T-helper 17 cell (primary cell): ENCODE results near the gene LINGO4. TPM values are rescaled to one million over a fixed set of nuclear protein-coding genes. Genes with fewer than 3 reads are reported as not detected.

Experiments used
- ATAC-seq: fragments of 150-1000 bp; cut with Tn5 transposase; 2 replicates; pipeline ENCODE4 v1.10.0; 2021; ENCODE audit warnings: mild to moderate bottlenecking, moderate library complexity
- DNase-seq, 3 donors: peaks; one replicate each; pipeline versions ENCODE4 v3.0.0 to v3.0.0-alpha.2; 2020 to 2021
- H3K9me3 ChIP-seq: one replicate; pipeline ENCODE4 v1.7.0; 2013; ENCODE audit warnings: low read length, mild to moderate bottlenecking; ENCODE audit not compliant: control insufficient read depth, poor library complexity, severe bottlenecking
- H3K27ac Mint-ChIP-seq: one replicate; pipeline ENCODE4 v1.8.0; 2022; ENCODE audit warnings: mild to moderate bottlenecking, moderate library complexity, mixed read lengths
- H3K27me3 Mint-ChIP-seq: one replicate; pipeline ENCODE4 v1.8.0; 2022; ENCODE audit warnings: mixed read lengths
- H3K36me3 Mint-ChIP-seq: one replicate; pipeline ENCODE4 v1.8.0; 2022; ENCODE audit warnings: low read depth, mixed read lengths
- H3K4me1 Mint-ChIP-seq: one replicate; pipeline ENCODE4 v1.8.0; 2022; ENCODE audit warnings: mild to moderate bottlenecking, mixed read lengths
- H3K4me3 Mint-ChIP-seq: one replicate; pipeline ENCODE4 v1.8.0; 2022; ENCODE audit warnings: mild to moderate bottlenecking, moderate library complexity, mixed read lengths
- total RNA-seq, 4 donors: library from RNA in 2 of 4; stranded (reverse) in 2 of 4; gene quantifications; one replicate each; pipeline ENCODE4 v1.2.3 and lab custom pipeline; 2022 to 2026

Gene LINGO4, protein sequence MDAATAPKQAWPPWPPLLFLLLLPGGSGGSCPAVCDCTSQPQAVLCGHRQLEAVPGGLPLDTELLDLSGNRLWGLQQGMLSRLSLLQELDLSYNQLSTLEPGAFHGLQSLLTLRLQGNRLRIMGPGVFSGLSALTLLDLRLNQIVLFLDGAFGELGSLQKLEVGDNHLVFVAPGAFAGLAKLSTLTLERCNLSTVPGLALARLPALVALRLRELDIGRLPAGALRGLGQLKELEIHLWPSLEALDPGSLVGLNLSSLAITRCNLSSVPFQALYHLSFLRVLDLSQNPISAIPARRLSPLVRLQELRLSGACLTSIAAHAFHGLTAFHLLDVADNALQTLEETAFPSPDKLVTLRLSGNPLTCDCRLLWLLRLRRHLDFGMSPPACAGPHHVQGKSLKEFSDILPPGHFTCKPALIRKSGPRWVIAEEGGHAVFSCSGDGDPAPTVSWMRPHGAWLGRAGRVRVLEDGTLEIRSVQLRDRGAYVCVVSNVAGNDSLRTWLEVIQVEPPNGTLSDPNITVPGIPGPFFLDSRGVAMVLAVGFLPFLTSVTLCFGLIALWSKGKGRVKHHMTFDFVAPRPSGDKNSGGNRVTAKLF
- total RNA-seq (1 to 10 TPM in 1 of 2 donors, under 1 TPM in 1; 0.77 to 1.6 TPM), total RNA-seq (lab: John Stamatoyannopoulos, UW) (0.46 to 1.2 reads per million in 2 donors)

GRCh38 chr1:151805066-151805820 is at the start of gene LINGO4:
Gene LINGO4 (minus strand): TSS chr1:151805419. CDS start chr1:151802704, 2,715 bp downstream.
- H3K4me1 Mint-ChIP-seq: peaks cover 41% of the 10 kb centered on the region
- no peak within 1 kb of the TSS for H3K4me3 Mint-ChIP-seq
- no peak for ATAC-seq

GRCh38 chr1:151854658-151855057 is 49.4 kb upstream of the LINGO4 start:
- Mint-ChIP-seq H3K27ac (no peak overlapping the region), H3K36me3 (peaks cover 4% of the 10 kb centered on the region), H3K27me3 (no peaks in the 10 kb centered on the region), H3K4me1 (peaks cover 11% of the 10 kb centered on the region), H3K4me3 (no peak overlapping the region)
- DNase-seq (no peak), ATAC-seq (no peak)
- H3K9me3 ChIP-seq: no peaks in the 10 kb centered on the region

More at GRCh38 chr1:151805066-151805820, at the start of gene LINGO4:
- H3K9me3 ChIP-seq: no peaks in the 10 kb centered on the region
- H3K27me3 Mint-ChIP-seq: no peaks in the 10 kb centered on the region
- no peak for DNase-seq
- peaks cover 7% of the 10 kb centered on the region for H3K36me3 Mint-ChIP-seq
- peak within 1 kb of the TSS; percentile 72 for H3K27ac Mint-ChIP-seq

GRCh38 chr1:151853411-151853943 is 48.3 kb upstream of the LINGO4 start, which contains the start of gene THEM5:
Gene THEM5 (minus strand): TSS chr1:151853712. CDS start chr1:151853565, 147 bp downstream.
- no peaks in the 10 kb centered on the region for H3K9me3 ChIP-seq
- ATAC-seq (no peak), DNase-seq (no peak)
- no peaks in the 10 kb centered on the region for H3K27me3 Mint-ChIP-seq
- H3K4me3 Mint-ChIP-seq: no peak within 1 kb of the TSS
- peaks cover 16% of the 10 kb centered on the region for H3K4me1 Mint-ChIP-seq
- peaks cover 4% of the 10 kb centered on the region for H3K36me3 Mint-ChIP-seq
- H3K27ac Mint-ChIP-seq: peak within 1 kb of the TSS; percentile 27

DNA sequence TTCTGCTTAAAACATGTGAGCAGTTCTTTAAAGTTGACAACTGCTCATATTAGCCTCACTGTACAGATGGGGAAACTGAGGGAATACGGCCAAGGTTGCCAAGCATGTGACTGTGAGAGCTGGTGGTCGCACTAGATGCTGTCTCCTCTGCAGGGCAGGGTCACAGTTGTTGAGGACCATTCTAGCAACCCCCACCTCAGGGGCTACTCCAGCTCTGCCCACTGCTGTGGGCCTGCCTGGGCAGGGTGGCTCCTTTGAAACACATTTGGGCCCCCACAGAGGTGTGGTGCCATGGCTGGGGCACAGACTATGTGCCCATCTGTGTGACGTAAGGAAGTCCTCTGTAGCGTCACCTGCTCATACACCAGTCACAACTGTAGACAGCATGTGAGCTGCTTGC is 47.5 kb upstream of the LINGO4 start:
- no peak for DNase-seq
- Mint-ChIP-seq H3K36me3 (peaks cover 4% of the 10 kb centered on the region), H3K4me3 (no peak overlapping the region), H3K4me1 (peaks cover 14% of the 10 kb centered on the region), H3K27me3 (no peaks in the 10 kb centered on the region), H3K27ac (no peak overlapping the region)
- ATAC-seq: no peak
- H3K9me3 ChIP-seq: no peaks in the 10 kb centered on the region

DNA sequence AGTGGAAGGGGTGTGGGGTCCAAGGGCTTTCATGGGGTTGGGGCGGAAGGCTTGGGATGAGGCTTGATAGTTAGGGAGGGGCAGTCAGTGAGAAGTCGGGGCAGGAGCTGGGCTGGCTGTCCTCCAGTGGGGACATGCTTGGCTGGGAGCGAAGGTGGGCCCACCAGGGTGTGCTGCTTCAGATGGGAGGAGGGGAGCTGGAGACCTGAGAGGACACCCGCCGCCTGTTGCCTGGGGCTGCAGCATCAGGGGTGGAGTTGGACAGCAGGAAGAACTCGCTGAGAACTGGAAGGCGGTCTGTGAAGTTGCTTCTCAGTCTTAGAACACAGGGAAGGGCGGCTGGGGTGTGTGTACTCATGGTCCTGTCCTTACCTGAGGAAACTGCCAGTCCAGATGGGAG is 46.7 kb upstream of the LINGO4 start:
- peak overlapping the region; percentile 83 for H3K27ac Mint-ChIP-seq
- peaks cover 11% of the 10 kb centered on the region for H3K4me1 Mint-ChIP-seq
- no peak overlapping the region for H3K4me3 Mint-ChIP-seq
- DNase-seq (no peak), ATAC-seq (no peak)
- no peaks in the 10 kb centered on the region for H3K9me3 ChIP-seq
- H3K36me3 Mint-ChIP-seq: peaks cover 4% of the 10 kb centered on the region
- no peaks in the 10 kb centered on the region for H3K27me3 Mint-ChIP-seq

- H3K4me3 Mint-ChIP-seq: no peak overlapping the region
- peaks cover 25% of the 10 kb centered on the region for H3K4me1 Mint-ChIP-seq
- H3K27ac Mint-ChIP-seq: peak overlapping the region; percentile 72
These were observed 44.7 kb upstream of the LINGO4 start for GRCh38 chr1:151849871-151850270.

DNA sequence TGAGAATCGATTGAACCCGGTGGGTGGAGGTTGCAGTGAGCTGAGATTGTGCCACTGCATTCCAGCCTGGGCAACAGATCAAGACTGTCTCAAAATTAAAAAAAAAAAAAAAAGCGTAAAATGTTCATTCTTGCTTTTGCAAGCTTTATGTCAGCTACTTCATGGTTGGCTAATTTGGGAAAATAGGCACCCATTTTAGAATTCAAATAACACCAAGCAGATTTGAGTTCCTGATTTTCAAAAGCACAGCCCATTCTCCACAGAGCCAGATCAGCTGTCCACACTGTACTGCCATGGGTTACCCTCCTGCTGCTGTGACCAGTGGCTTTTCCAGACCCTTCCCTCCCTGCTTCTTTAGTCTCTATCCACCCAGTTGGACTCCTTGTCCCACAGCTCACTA is 43.9 kb upstream of the LINGO4 start:
- DNase-seq: no peak
- no peak for ATAC-seq
- H3K36me3 Mint-ChIP-seq: peaks cover 14% of the 10 kb centered on the region
- no peaks in the 10 kb centered on the region for H3K27me3 Mint-ChIP-seq
- H3K9me3 ChIP-seq: no peaks in the 10 kb centered on the region
- peaks cover 31% of the 10 kb centered on the region for H3K4me1 Mint-ChIP-seq
- peak overlapping the region; percentile 72 for H3K27ac Mint-ChIP-seq
- no peak overlapping the region for H3K4me3 Mint-ChIP-seq

More at GRCh38 chr1:151849871-151850270, 44.7 kb upstream of the LINGO4 start:
- no peaks in the 10 kb centered on the region for H3K27me3 Mint-ChIP-seq
- H3K36me3 Mint-ChIP-seq: peaks cover 12% of the 10 kb centered on the region
- DNase-seq: no peak
- H3K9me3 ChIP-seq: no peaks in the 10 kb centered on the region
- no peak for ATAC-seq

DNA sequence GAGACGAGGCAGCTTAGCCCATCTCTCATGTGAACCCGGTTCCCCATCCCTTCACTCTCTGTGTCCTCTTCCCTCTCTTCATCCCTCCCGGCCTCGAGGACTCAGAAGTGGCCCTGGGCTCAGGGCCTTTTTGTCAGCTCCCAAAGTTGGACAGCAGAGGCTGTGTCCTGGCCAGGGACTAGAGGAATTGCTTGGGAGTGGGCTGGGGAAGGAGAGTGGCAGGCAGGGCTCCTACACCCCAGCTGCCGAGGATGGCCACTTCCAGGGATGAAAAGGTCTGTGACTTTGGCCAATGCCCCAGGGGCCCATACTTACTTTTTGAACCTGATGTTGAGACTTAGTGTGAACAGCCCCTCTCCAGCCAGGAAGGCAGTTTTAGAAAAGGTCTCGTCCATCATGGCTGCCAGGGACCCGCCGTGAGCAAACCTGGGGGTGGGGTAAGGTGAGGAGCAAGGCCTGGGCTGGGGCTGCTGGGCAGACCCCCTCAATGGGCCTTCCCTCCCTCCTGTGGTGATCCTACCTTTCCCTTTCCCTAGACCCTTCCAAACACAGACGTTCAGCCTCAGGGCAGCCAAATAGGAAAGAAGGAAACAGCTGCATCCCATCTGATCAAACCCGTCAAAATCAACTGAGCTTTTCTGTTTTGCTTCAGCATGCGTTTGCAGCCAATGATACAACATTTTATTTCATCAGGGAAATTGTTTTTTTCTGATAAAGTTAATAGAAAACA is 42.8 kb upstream of the LINGO4 start:
- no peak overlapping the region for H3K4me3 Mint-ChIP-seq
- H3K36me3 Mint-ChIP-seq: peaks cover 14% of the 10 kb centered on the region
- DNase-seq (no peak), ATAC-seq (no peak)
- H3K4me1 Mint-ChIP-seq: peaks cover 34% of the 10 kb centered on the region
- H3K27me3 Mint-ChIP-seq: no peaks in the 10 kb centered on the region
- H3K27ac Mint-ChIP-seq: peak overlapping the region; percentile 43
- H3K9me3 ChIP-seq: no peaks in the 10 kb centered on the region

- ATAC-seq: peak; percentile 32
- no peaks in the 10 kb centered on the region for H3K27me3 Mint-ChIP-seq
- peaks cover 13% of the 10 kb centered on the region for H3K36me3 Mint-ChIP-seq
- H3K27ac Mint-ChIP-seq: peak overlapping the region; percentile 93
- no peaks in the 10 kb centered on the region for H3K9me3 ChIP-seq
- H3K4me3 Mint-ChIP-seq: peak overlapping the region; percentile 33
- DNase-seq: no peak
- H3K4me1 Mint-ChIP-seq: peaks cover 34% of the 10 kb centered on the region
These were observed 41.5 kb upstream of the LINGO4 start for GRCh38 chr1:151846686-151847237.

DNA sequence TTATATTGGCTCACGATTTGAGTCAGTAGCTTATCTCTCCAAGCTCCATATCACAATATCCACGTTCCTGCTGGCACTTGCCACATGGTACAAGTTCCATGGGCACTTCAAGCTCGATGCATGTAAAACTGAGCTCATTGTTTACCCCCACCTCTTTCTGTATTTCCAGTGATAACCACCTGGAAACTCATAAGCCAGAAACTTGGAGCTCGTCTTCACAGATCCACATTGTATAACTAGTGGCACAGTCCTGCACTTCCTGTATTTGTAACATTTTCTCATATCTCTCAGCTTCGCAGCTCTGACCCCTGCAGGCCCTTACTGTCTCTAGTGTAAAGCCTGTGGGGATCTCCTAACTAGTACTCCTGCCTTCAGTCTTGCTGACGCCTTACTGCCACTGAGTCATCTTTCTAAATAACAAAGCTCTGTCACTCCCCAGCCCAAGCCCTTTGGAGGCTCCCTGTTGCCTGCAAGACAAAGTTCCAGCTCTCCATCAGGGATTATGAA is 40.9 kb upstream of the LINGO4 start:
- peak; percentile 61 for ATAC-seq
- H3K36me3 Mint-ChIP-seq: peaks cover 10% of the 10 kb centered on the region

GRCh38 chr1:151843398-151843797 is 38.2 kb upstream of the LINGO4 start:
- Mint-ChIP-seq H3K27ac (peak overlapping the region; percentile 21), H3K36me3 (peaks cover 10% of the 10 kb centered on the region), H3K4me1 (peaks cover 41% of the 10 kb centered on the region), H3K4me3 (no peak overlapping the region), H3K27me3 (no peaks in the 10 kb centered on the region)
- H3K9me3 ChIP-seq: no peaks in the 10 kb centered on the region
- no peak for DNase-seq
- no peak for ATAC-seq

More for the DNA sequence above, 40.9 kb upstream of the LINGO4 start:
- no peak for DNase-seq
- peaks cover 32% of the 10 kb centered on the region for H3K4me1 Mint-ChIP-seq
- H3K27me3 Mint-ChIP-seq: no peaks in the 10 kb centered on the region
- H3K27ac Mint-ChIP-seq: peak overlapping the region; percentile 93
- H3K4me3 Mint-ChIP-seq: peak overlapping the region; percentile 33
- no peaks in the 10 kb centered on the region for H3K9me3 ChIP-seq

- Mint-ChIP-seq H3K27ac (peak overlapping the region; percentile 97), H3K27me3 (no peaks in the 10 kb centered on the region), H3K4me1 (peaks cover 50% of the 10 kb centered on the region), H3K36me3 (peaks cover 8% of the 10 kb centered on the region), H3K4me3 (peak overlapping the region; percentile 91)
- DNase-seq: no peak
- H3K9me3 ChIP-seq: no peaks in the 10 kb centered on the region
- no peak for ATAC-seq
These were observed 35.9 kb upstream of the LINGO4 start for GRCh38 chr1:151841141-151841540.
